HepG2 (cell line): ENCODE results near the gene ZMYND10. TPM values are rescaled to one million over a fixed set of nuclear protein-coding genes. Genes with fewer than 3 reads are reported as not detected.

Source experiments
- ATAC-seq: fragments of 200-7000 bp; cut with Tn5 transposase; 3 replicates; pipeline ENCODE4 v1.9.1; 2020; ENCODE audit warnings: mild to moderate bottlenecking, moderate library complexity
- BruUV-seq: library from RNA; stranded (reverse); fragments of 400-500 nt; replicated peaks from 2 replicates; lab custom pipeline; 2021; lab: Mats Ljungman, UMichigan
- CTCF ChIA-PET: fragments of 300-600 bp; formaldehyde crosslinking; extraction: SDS; loops from one replicate; lab custom pipeline; 2021; ENCODE audit warnings: low total read pairs, inconsistent platforms, low intra/inter-chr PET ratio; lab: Yijun Ruan, JAX
- POLR2A ChIA-PET: fragments of 350-600 bp; sonication (Branson Sonifier 250); formaldehyde crosslinking; loops from one replicate; lab custom pipeline; 2020; ENCODE audit warnings: antibody characterized with exemption, inconsistent platforms; lab: Yijun Ruan, JAX
- DNase-seq: peaks from one replicate; pipeline ENCODE4 v3.0.0-alpha.2; 2015; ENCODE audit warnings: low spot score
- FAIRE-seq: peaks from 3 replicates; lab custom pipeline; 2011; peaks lifted over from hg19 to GRCh38; lab: Jason Lieb, UNC
- H2AFZ ChIP-seq: one replicate; pipeline ENCODE4 v1.6.1; 2011; ENCODE audit warnings: low read length, inconsistent platforms
- H3K27ac ChIP-seq: fragments of 300-600 bp; 3 replicates; pipeline ENCODE4 v1.8.0; 2011; ENCODE audit warnings: mixed run types, mild to moderate bottlenecking, mixed read lengths, low read length, inconsistent platforms; ENCODE audit not compliant: insufficient read depth; ENCODE audit errors: extremely low read length
- H3K27me3 ChIP-seq, 2 experiments: fragments of 200-600 bp in 1 of 2; 2 replicates in 1 of 2; 3 replicates in 1 of 2; pipeline versions ENCODE4 v1.6.0 to v1.8.0; 2011; ENCODE audit warnings: low read length in 2 of 2, mild to moderate bottlenecking in 2 of 2, moderate library complexity in 2 of 2, inconsistent platforms in 1 of 2; ENCODE audit not compliant: insufficient read depth in 2 of 2, control insufficient read depth in 1 of 2
- H3K36me3 ChIP-seq, 2 experiments: fragments of 200-600 bp in 1 of 2; replicated peaks in 1 of 2; 2 replicates in 1 of 2; 3 replicates in 1 of 2; pipeline versions ENCODE4 v1.5.1 to v1.8.0; 2011; ENCODE audit warnings: low read length in 2 of 2, inconsistent platforms in 1 of 2; ENCODE audit not compliant: insufficient read depth in 2 of 2, control insufficient read depth in 1 of 2
- H3K4me1 ChIP-seq: 2 replicates; pipeline ENCODE4 v1.5.1; 2012; ENCODE audit warnings: low read length, inconsistent platforms; ENCODE audit not compliant: insufficient read depth
- H3K4me2 ChIP-seq: 2 replicates; pipeline ENCODE4 v1.6.0; 2011; ENCODE audit warnings: low read depth, low read length, inconsistent platforms
- H3K4me3 ChIP-seq, 3 experiments: fragments of 200-600 bp in 1 of 3; sonication (generic), shearing (Covaris generic) in 1 of 3; replicated peaks in 1 of 3; 2 replicates each; pipeline ENCODE4 v1.5.1; 2011 to 2016; ENCODE audit warnings: low read length in 3 of 3, inconsistent platforms in 2 of 3, low read depth in 2 of 3, mild to moderate bottlenecking in 2 of 3, control low read depth in 1 of 3, mixed read lengths in 1 of 3; ENCODE audit not compliant: insufficient read depth in 1 of 3
- H3K79me2 ChIP-seq: one replicate; pipeline ENCODE4 v1.6.1; 2011; ENCODE audit warnings: low read length, inconsistent platforms; ENCODE audit not compliant: insufficient read depth
- H3K9ac ChIP-seq: 2 replicates; pipeline ENCODE4 v1.6.0; 2011; ENCODE audit warnings: mild to moderate bottlenecking, low read depth, low read length, inconsistent platforms; ENCODE audit not compliant: insufficient read depth
- H3K9me3 ChIP-seq: 2 replicates; pipeline ENCODE4 v1.5.1; 2012; ENCODE audit warnings: mild to moderate bottlenecking, low read length
- H4K20me1 ChIP-seq: 2 replicates; pipeline ENCODE4 v1.6.0; 2011; ENCODE audit warnings: inconsistent platforms, mild to moderate bottlenecking, low read length, moderate library complexity; ENCODE audit not compliant: insufficient read depth
- BRD4 ChIP-seq: sonication (generic); formaldehyde crosslinking; IDR thresholded peaks from 2 replicates; pipeline ENCODE4 v1.4.0; 2020; ENCODE audit warnings: missing genetic modification reagents
- DRAP1 ChIP-seq: IDR thresholded peaks from 2 replicates; pipeline ENCODE4 v1.6.1; 2016; ENCODE audit warnings: missing genetic modification reagents, missing compliant biosample characterization
- IRF9 ChIP-seq: sonication (generic); formaldehyde crosslinking; IDR thresholded peaks from 2 replicates; pipeline ENCODE4 v1.8.0; 2022; ENCODE audit warnings: missing genetic modification reagents, mild to moderate bottlenecking, borderline replicate concordance
- POLR2G ChIP-seq: fragments of 200-400 bp; formaldehyde crosslinking; IDR thresholded peaks from 2 replicates; pipeline ENCODE4 v1.6.1; 2018; ENCODE audit warnings: mild to moderate bottlenecking, low read depth, low read length, moderate library complexity
- ZMYM4 ChIP-seq: sonication (generic); formaldehyde crosslinking; IDR thresholded peaks from 2 replicates; pipeline ENCODE4 v1.8.1; 2023; ENCODE audit warnings: mild to moderate bottlenecking, missing genetic modification reagents
- WGBS: methylation state at CpG from one replicate; pipeline ENCODE4 v1.1.6; 2017; ENCODE audit warnings: low lambda C conversion rate; 5-methylcytosine and 5-hydroxymethylcytosine counted together
- in situ Hi-C: cut with HindIII; loops from 2 replicates; pipeline ENCODE4 v1.10.0; 2017; ENCODE audit warnings: low pct_unique_long_range_greater_than_20kb; ENCODE audit not compliant: extremely low pct_ligation_motif_present
- intact Hi-C: fragments of 100-400 bp; cut with micrococcal nuclease; formaldehyde crosslinking; loops from one replicate; pipeline ENCODE4 v1.10.0; 2022; ENCODE audit not compliant: unreplicated experiment
- polyA plus RNA-seq, 8 experiments: library from polyadenylated mRNA; depleted of rRNA in 3 of 8; stranded (reverse) in 7 of 8; unstranded in 1 of 8; fragments of >200 nt; fragmentation: Illumina TruSeq in 4 of 8; extraction: Trizol in 4 of 8; gene quantifications; 2 replicates each; pipeline versions ENCODE4 v1.2.1 to v1.2.3, GENCODE V29; 2011 to 2016; ENCODE audit warnings: low read depth in 4 of 8, missing spikeins in 1 of 8, mixed read lengths in 1 of 8; ENCODE audit not compliant: insufficient read depth in 1 of 8
- total RNA-seq, 5 experiments: library from RNA; depleted of rRNA; stranded (reverse); fragments of >200 nt; fragmentation: Illumina TruSeq; extraction: Trizol; gene quantifications; 2 replicates each; pipeline ENCODE4 v1.2.3, GENCODE V29; 2016; ENCODE audit warnings: low read depth in 1 of 5

ZMYND10 gene
- total and polyA plus RNA-seq, 2 of the 13 experiments (the other 11 are each of a cell fraction or from before 2014, with no cell fraction given): 0.60 to 0.74 TPM

GRCh38 chr3:50295553-50296431 is 49.7 kb downstream of the ZMYND10 start:
- FAIRE-seq (no peak), ATAC-seq (no peak), DNase-seq (no peak)
- Histone ChIP-seq H3K36me3 (peaks cover 1 to 3% of the 10 kb centered on the region in 2 experiments; a peak in 3 of 5 replicates), H3K27ac (no peak overlapping the region), H2AFZ (no peak overlapping the region), H3K27me3 (no peaks in the 10 kb centered on the region; a peak in 1 of 5 replicates), H3K79me2 (peaks cover 22% of the 10 kb centered on the region), H3K4me2 (no peak overlapping the region), H3K4me3 (no peak overlapping the region), H4K20me1 (no peaks in the 10 kb centered on the region), H3K4me1 (peaks cover 50% of the 10 kb centered on the region), H3K9me3 (no peaks in the 10 kb centered on the region), H3K9ac (no peak overlapping the region)
- WGBS: 100% methylated on average over 4 of the region's 8 CpGs
- no TSS peak for BruUV-seq
- TF ChIP-seq BRD4 (CRISPR knock-in tag): no peak
- TF ChIP-seq ZMYM4 (CRISPR knock-in tag): no peak
- 0 out of 2 replicates have a peak, but pooled peaks have one; percentile 16 for TF ChIP-seq POLR2G
- TF ChIP-seq DRAP1 (CRISPR knock-in tag): no peak
- no peak for TF ChIP-seq IRF9 (CRISPR knock-in tag)
- intact Hi-C loops (no loop called here), in situ Hi-C loops (no loop called here)
- CTCF ChIA-PET: no interaction called here
- POLR2A ChIA-PET: interaction anchor here (0.5 kb wide), 1 partner anchor 17 kb away, joined by 3 read pairs; no protein-coding TSS in a partner anchor
